ENCODE measurements around the gene ACP2.
"Not testable (repeated sequence)": the region's sequence is repeated elsewhere in the genome, so short reads cannot be mapped to it uniquely, and the experiment has no call there.

Gene ACP2

GRCh38 chr11:47243454-47243853 is 5.2 kb downstream of the ACP2 start:
- DNase-seq (ENCODE audit: low read depth in 3 of 3), result no peak

GRCh38 chr11:47242596-47243192 is 5.9 kb downstream of the ACP2 start:
- DNase-seq (ENCODE audit: low read depth in 3 of 3), result no peak

GRCh38 chr11:47241841-47242301 is 6.7 kb downstream of the ACP2 start:
- no peak for DNase-seq (ENCODE audit: low read depth in 3 of 3)

- DNase-seq (ENCODE audit: low read depth in 3 of 3), result no peak
These were observed 8.8 kb downstream of the ACP2 start for GRCh38 chr11:47239852-47240251.

GRCh38 chr11:47236482-47236881 is 12.1 kb downstream of the ACP2 start:
- no peak for DNase-seq (ENCODE audit: low read depth in 3 of 3)

GRCh38 chr11:47235163-47235562 is 13.5 kb downstream of the ACP2 start:
- DNase-seq (ENCODE audit: low read depth in 3 of 3), result no peak

- no peak for DNase-seq (ENCODE audit: low read depth in 3 of 3)
These were observed 13.9 kb downstream of the ACP2 start for GRCh38 chr11:47234669-47235100.

GRCh38 chr11:47233989-47234668 is 14.5 kb downstream of the ACP2 start:
- DNase-seq (ENCODE audit: low read depth in 3 of 3), result no peak

GRCh38 chr11:47233051-47233450 is 15.6 kb downstream of the ACP2 start:
- no peak for DNase-seq (ENCODE audit: low read depth in 3 of 3)

- DNase-seq (ENCODE audit: low read depth in 3 of 3), result no peak
These were observed 19.5 kb downstream of the ACP2 start for GRCh38 chr11:47229161-47229560.

GRCh38 chr11:47225552-47226400 is 22.8 kb downstream of the ACP2 start:
- no peak for DNase-seq (ENCODE audit: low read depth in 3 of 3)

GRCh38 chr11:47222696-47223095 is 25.9 kb downstream of the ACP2 start:
- DNase-seq (ENCODE audit: low read depth in 3 of 3), result no peak

GRCh38 chr11:47220401-47220821 is 28.2 kb downstream of the ACP2 start:
- no peak for DNase-seq (ENCODE audit: low read depth in 3 of 3)

GRCh38 chr11:47216121-47216798 is 32.4 kb downstream of the ACP2 start:
- peak; percentile 43 to 61 (median 51) for DNase-seq (ENCODE audit: low read depth in 3 of 3)

GRCh38 chr11:47215366-47215910 is 33.2 kb downstream of the ACP2 start:
- no peak for DNase-seq (ENCODE audit: low read depth in 3 of 3)

GRCh38 chr11:47213950-47214565 is 34.6 kb downstream of the ACP2 start:
- peak; percentile 79 to 87 (median 80) for DNase-seq (ENCODE audit: low read depth in 3 of 3)

- DNase-seq (ENCODE audit: low read depth in 3 of 3), result no peak
These were observed 35.7 kb downstream of the ACP2 start for GRCh38 chr11:47212938-47213337.

- no peak for DNase-seq (ENCODE audit: low read depth in 3 of 3)
These were observed 40.0 kb downstream of the ACP2 start for GRCh38 chr11:47208628-47209027.

GRCh38 chr11:47208008-47208552 is 40.5 kb downstream of the ACP2 start:
- not testable (repeated sequence) for DNase-seq (ENCODE audit: low read depth in 3 of 3)

GRCh38 chr11:47207459-47207858 is 41.2 kb downstream of the ACP2 start:
- DNase-seq (ENCODE audit: low read depth in 3 of 3), result no peak

- DNase-seq (ENCODE audit: low read depth in 3 of 3), result not testable (repeated sequence)
These were observed 42.0 kb downstream of the ACP2 start for GRCh38 chr11:47206577-47206976.
